HL-60 (cell line): ENCODE data around the gene QRICH2.

ENCODE experiments used
- DNase-seq, 2 experiments: peaks; one replicate each; pipeline ENCODE4 v3.0.0-alpha.2; 2010 to 2020; ENCODE audit warnings: low read depth in 1 of 2, low spot score in 1 of 2
- H3K27ac ChIP-seq: fragments of 250-450 bp; sonication (Bioruptor Pico); replicated peaks from 2 replicates; pipeline ENCODE4 v1.5.1; 2020; ENCODE audit warnings: mild to moderate bottlenecking, moderate library complexity
- H3K27me3 ChIP-seq: fragments of 250-450 bp; sonication (Bioruptor Pico); 2 replicates; pipeline ENCODE4 v1.5.1; 2021; ENCODE audit warnings: mild to moderate bottlenecking, moderate library complexity; ENCODE audit not compliant: insufficient read depth, poor library complexity, severe bottlenecking
- H3K4me3 ChIP-seq: replicated peaks from 2 replicates; pipeline ENCODE4 v1.5.1; 2011; ENCODE audit warnings: mild to moderate bottlenecking, control low read depth, low read length; ENCODE audit not compliant: insufficient read depth
- CTCF ChIP-seq: IDR thresholded peaks from one replicate; pipeline ENCODE4 v1.5.1; 2011; ENCODE audit warnings: low read length, control low read depth, inconsistent platforms; ENCODE audit not compliant: insufficient read depth
- GABPA ChIP-seq: IDR thresholded peaks from 2 replicates; pipeline ENCODE4 v1.6.1; 2012; ENCODE audit warnings: low read depth
- POLR2AphosphoS5 ChIP-seq: IDR thresholded peaks from 2 replicates; pipeline ENCODE4 v1.6.1; 2012; ENCODE audit warnings: low read depth
- SPI1 ChIP-seq: IDR thresholded peaks from 2 replicates; pipeline ENCODE4 v1.6.1; 2012; ENCODE audit warnings: low read depth, mild to moderate bottlenecking, borderline replicate concordance
- TF ChIP-seq, protein P1 (sequence below): IDR thresholded peaks from 2 replicates; pipeline ENCODE4 v1.6.1; 2012; ENCODE audit warnings: low read depth; ENCODE audit not compliant: insufficient replicate concordance

Gene QRICH2

GRCh38 chr17:76296889-76297288, 11.2 kb downstream of the QRICH2 start:
- TF ChIP-seq CTCF, result no peak
- no peak for TF ChIP-seq GABPA
- no peak for TF ChIP-seq POLR2AphosphoS5
- TF ChIP-seq SPI1, result no peak
- TF ChIP-seq, protein P1, sequence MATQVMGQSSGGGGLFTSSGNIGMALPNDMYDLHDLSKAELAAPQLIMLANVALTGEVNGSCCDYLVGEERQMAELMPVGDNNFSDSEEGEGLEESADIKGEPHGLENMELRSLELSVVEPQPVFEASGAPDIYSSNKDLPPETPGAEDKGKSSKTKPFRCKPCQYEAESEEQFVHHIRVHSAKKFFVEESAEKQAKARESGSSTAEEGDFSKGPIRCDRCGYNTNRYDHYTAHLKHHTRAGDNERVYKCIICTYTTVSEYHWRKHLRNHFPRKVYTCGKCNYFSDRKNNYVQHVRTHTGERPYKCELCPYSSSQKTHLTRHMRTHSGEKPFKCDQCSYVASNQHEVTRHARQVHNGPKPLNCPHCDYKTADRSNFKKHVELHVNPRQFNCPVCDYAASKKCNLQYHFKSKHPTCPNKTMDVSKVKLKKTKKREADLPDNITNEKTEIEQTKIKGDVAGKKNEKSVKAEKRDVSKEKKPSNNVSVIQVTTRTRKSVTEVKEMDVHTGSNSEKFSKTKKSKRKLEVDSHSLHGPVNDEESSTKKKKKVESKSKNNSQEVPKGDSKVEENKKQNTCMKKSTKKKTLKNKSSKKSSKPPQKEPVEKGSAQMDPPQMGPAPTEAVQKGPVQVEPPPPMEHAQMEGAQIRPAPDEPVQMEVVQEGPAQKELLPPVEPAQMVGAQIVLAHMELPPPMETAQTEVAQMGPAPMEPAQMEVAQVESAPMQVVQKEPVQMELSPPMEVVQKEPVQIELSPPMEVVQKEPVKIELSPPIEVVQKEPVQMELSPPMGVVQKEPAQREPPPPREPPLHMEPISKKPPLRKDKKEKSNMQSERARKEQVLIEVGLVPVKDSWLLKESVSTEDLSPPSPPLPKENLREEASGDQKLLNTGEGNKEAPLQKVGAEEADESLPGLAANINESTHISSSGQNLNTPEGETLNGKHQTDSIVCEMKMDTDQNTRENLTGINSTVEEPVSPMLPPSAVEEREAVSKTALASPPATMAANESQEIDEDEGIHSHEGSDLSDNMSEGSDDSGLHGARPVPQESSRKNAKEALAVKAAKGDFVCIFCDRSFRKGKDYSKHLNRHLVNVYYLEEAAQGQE, result no peak
- DNase-seq, result no peak
- no peak overlapping the region for H3K27ac ChIP-seq
- H3K27me3 ChIP-seq, result no peaks in the 10 kb centered on the region
- H3K4me3 ChIP-seq, result no peak overlapping the region

GRCh38 chr17:76296186-76296585, 11.9 kb downstream of the QRICH2 start:
- H3K4me3 ChIP-seq, result no peak overlapping the region
- TF ChIP-seq GABPA (no peak), SPI1 (no peak), CTCF (no peak), POLR2AphosphoS5 (no peak)
- TF ChIP-seq, protein P1, result no peak
- no peaks in the 10 kb centered on the region for H3K27me3 ChIP-seq
- H3K27ac ChIP-seq, result no peak overlapping the region
- DNase-seq, result no peak

GRCh38 chr17:76293106-76293505, 15.0 kb downstream of the QRICH2 start:
- no peak for TF ChIP-seq CTCF
- no peak overlapping the region for H3K27ac ChIP-seq
- no peak for DNase-seq
- no peaks in the 10 kb centered on the region for H3K27me3 ChIP-seq
- H3K4me3 ChIP-seq, result no peak overlapping the region

GRCh38 chr17:76292567-76292966, 15.5 kb downstream of the QRICH2 start:
- Histone ChIP-seq H3K27me3 (no peaks in the 10 kb centered on the region), H3K27ac (no peak overlapping the region), H3K4me3 (no peak overlapping the region)
- TF ChIP-seq, protein P1, result no peak
- TF ChIP-seq SPI1, result no peak
- no peak for TF ChIP-seq CTCF
- no peak for TF ChIP-seq GABPA
- no peak for TF ChIP-seq POLR2AphosphoS5
- DNase-seq, result no peak
